Measurements from ENCODE around the gene GRHL1. TPM values are rescaled to one million over a fixed set of nuclear protein-coding genes. Genes with fewer than 3 reads are reported as not detected.
A peak's percentile ranks its signal among the peaks of the same experiment; 100 is the strongest.

Gene GRHL1
- total RNA-seq, 4 donors from 2014 or later: 112 to 233 (median 121) TPM

DNA sequence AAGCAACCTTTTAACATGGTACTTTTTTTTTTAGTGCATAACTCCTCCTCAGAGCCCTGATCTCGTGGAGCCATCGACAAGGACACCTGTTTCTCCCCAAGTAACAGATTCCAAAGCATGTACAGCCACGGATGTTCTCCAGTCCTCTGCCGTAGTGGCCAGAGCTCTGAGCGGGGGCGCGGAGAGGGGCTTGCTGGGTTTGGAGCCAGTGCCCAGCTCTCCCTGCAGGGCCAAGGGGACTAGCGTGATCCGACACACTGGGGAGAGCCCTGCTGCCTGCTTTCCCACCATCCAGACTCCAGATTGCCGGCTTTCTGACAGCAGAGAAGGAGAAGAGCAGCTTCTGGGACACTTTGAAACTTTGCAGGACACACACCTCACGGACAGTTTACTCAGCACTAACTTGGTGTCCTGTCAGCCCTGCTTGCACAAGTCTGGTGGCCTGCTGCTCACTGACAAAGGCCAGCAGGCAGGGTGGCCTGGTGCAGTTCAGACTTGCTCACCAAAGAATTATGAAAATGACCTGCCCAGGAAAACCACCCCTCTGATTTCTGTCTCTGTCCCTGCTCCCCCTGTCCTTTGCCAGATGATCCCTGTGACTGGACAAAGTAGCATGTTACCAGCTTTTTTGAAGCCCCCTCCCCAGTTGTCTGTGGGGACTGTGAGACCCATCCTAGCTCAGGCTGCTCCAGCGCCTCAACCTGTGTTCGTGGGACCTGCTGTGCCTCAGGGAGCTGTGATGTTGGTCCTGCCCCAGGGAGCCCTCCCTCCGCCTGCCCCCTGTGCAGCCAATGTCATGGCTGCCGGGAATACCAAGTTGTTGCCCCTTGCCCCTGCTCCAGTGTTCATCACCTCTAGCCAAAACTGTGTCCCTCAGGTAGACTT, 96.4 kb downstream of the GRHL1 start:
- no peak for DNase-seq (ENCODE audit: low spot score in 2 of 2)
- H3K27me3 ChIP-seq: no peaks in the 10 kb centered on the region
- no peak overlapping the region for H3K27ac ChIP-seq
- peaks cover 50% of the 10 kb centered on the region for H3K36me3 ChIP-seq
- H3K4me1 ChIP-seq: peaks cover 56% of the 10 kb centered on the region
- H3K4me3 ChIP-seq: no peak overlapping the region
- TF ChIP-seq POLR2AphosphoS5 (IDR thresholded peaks at IDR 0.05) (no peak), POLR2A (IDR thresholded peaks at IDR 0.05) (no peak), EP300 (IDR thresholded peaks at IDR 0.05) (no peak)
- TF ChIP-seq, protein P1, sequence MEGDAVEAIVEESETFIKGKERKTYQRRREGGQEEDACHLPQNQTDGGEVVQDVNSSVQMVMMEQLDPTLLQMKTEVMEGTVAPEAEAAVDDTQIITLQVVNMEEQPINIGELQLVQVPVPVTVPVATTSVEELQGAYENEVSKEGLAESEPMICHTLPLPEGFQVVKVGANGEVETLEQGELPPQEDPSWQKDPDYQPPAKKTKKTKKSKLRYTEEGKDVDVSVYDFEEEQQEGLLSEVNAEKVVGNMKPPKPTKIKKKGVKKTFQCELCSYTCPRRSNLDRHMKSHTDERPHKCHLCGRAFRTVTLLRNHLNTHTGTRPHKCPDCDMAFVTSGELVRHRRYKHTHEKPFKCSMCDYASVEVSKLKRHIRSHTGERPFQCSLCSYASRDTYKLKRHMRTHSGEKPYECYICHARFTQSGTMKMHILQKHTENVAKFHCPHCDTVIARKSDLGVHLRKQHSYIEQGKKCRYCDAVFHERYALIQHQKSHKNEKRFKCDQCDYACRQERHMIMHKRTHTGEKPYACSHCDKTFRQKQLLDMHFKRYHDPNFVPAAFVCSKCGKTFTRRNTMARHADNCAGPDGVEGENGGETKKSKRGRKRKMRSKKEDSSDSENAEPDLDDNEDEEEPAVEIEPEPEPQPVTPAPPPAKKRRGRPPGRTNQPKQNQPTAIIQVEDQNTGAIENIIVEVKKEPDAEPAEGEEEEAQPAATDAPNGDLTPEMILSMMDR (IDR thresholded peaks at IDR 0.05): no peak
- H3K9me3 ChIP-seq: no peaks in the 10 kb centered on the region
- 82% methylated on average over 11 of the region's 15 CpGs for WGBS

DNA sequence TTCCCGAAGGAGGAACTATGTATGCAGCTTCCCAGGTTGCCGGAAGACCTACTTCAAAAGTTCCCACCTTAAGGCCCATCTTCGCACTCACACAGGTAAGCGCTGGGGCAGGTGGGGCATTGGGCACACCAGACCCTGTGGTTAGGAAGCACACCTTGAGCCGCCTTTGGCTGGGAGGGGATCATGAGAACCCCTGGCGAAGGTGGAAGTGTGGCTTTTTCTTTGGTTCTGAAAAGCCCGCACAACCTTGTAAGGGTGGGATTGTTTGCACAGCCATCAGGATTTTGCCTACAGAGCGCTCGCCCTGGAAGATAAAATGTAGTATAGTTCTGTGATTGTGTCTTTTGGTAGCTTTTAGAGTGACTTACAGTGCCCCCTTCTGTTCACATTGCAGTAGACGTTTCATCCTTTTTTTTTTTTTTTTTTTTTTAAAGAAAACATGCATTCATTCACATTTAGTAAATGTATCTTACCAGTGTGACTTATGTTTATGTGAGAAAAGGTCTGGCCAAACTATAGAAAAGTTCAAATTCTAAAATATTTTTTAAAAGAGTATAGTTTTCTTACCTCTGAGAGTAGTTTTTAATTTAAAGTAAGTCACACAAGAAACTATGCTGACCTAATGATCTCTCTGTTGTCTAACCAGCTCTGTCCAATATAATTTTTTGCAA, 97.1 kb downstream of the GRHL1 start:
- 51% methylated on average over 10 of the region's 10 CpGs for WGBS
- H3K9me3 ChIP-seq: no peaks in the 10 kb centered on the region
- no peak overlapping the region for H3K4me3 ChIP-seq
- H3K27me3 ChIP-seq: no peaks in the 10 kb centered on the region
- no peak for TF ChIP-seq POLR2A (IDR thresholded peaks at IDR 0.05)
- TF ChIP-seq, protein P1 (IDR thresholded peaks at IDR 0.05): peak in 1 of 2 donors; percentile 48
- TF ChIP-seq EP300 (IDR thresholded peaks at IDR 0.05): no peak
- TF ChIP-seq POLR2AphosphoS5 (IDR thresholded peaks at IDR 0.05): no peak
- H3K36me3 ChIP-seq: peaks cover 58% of the 10 kb centered on the region
- no peak overlapping the region for H3K27ac ChIP-seq
- peaks cover 60% of the 10 kb centered on the region for H3K4me1 ChIP-seq
- no peak for DNase-seq (ENCODE audit: low spot score in 2 of 2)

Other genes with a start within 250 kb of the GRHL1 start
- gene TAF1B, start 108.2 kb upstream of the GRHL1 start, total RNA-seq: 10 to 100 TPM; 12.7 to 24.0 (median 18.0) TPM
- 10 to 100 TPM; 48.6 to 81.6 (median 58.8) TPM for gene KLF11, start 91.9 kb downstream of the GRHL1 start, total RNA-seq
- gene CYS1, start 128.7 kb downstream of the GRHL1 start, total RNA-seq: 1 to 10 TPM in 1 of 4 donors, under 1 TPM in 1, not detected in 2; 0.32 to 1.8 TPM
- 1 to 10 TPM; 1.1 to 6.0 (median 2.4) TPM for gene RRM2, start 171.0 kb downstream of the GRHL1 start, total RNA-seq

Data from suprapubic skin (tissue), 4 donors.